NCI-H2196 treated with DMSO at 0.1 percent for 48 hours (cell line): ENCODE measurements around the gene FRMD4B.

Source experiments
- DNase-seq: peaks from one replicate; lab custom pipeline; 2025; ENCODE audit not compliant: unreplicated experiment; lab: John Stamatoyannopoulos, UW

Gene FRMD4B

DNA sequence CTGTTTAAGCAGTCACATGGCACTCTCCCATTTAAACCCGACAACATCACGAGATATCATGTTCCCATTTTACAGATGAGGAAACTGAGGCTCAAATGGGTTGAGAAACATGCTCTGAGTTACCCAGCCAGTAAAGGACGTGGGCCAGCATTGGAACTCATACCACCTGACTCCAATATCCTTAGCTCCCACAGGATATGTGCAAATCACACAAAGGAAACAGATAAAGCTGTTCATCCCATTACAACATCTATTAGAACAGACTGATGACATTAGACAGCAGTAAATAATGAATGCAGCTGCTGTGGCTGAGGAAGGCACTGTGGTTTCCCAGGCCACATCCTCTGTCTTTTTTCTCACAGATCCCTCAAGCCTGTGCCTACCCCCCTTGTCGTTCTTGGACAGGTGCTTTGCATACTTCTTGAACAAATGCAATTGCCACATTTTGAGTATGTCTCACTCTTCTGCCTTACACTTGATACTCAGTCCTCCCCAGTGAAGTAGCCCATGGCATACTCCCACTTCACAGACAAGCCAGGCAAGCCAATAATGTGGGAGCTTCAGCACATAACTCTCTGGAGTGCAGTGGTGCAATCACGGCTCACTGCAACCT, 17.7 kb downstream of the FRMD4B start:
- DNase-seq, result no peak

DNA sequence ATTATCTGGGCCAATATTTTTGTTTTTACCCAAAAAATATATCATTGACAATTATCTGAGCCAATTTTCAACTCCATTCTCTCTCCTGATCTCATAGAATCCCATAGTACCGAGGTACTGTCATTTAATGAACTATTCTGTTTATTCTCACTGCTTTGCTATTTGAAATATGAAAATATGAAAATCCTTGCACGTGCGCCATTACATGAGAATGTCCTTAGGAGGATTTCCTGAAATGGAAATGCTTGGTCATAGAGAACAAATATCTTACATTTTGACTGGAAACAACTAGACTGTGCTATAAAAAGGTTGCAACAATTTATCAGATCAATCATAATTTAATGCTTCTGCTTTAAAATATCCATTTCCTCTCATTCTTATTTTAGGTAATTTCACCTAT, 18.3 kb downstream of the FRMD4B start:
- DNase-seq, result no peak

DNA sequence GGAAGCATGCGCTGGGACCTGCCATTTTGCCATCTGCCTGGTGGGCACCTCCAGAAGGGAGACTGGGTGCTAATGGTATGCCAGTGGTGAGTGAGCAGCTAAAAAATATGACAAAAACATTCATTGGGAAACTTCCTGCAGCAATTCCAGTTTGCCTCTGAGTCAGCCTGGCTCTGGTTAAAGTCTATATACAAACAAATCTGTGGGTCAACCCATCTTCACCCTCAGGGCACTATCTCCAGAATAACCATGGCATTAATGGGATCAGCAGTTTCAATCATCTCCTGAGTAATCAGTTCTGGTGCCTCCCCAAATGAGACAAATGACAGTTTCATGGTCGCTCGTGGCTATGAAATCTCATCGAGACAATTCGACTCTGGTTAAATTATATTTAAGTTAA, 21.5 kb downstream of the FRMD4B start:
- no peak for DNase-seq

DNA sequence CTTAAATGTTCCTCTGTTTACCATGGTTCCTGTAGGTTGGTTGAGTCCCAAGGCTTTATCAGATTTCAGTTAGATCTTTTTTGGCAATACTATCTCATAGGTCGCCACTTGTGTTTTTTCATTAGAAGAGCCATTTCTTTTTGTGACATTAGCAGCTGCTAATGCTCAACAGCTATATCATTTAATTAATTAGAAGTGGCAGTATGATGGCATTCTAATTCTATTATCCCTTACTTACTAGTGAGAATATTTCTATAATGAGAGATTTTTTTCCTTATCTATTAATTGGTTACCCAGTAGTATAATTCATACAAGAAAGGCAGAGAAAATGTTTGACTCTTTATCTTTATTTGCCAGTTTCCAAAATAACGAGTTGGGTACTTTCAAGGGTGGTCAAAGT, 25.2 kb downstream of the FRMD4B start:
- DNase-seq, result no peak

DNA sequence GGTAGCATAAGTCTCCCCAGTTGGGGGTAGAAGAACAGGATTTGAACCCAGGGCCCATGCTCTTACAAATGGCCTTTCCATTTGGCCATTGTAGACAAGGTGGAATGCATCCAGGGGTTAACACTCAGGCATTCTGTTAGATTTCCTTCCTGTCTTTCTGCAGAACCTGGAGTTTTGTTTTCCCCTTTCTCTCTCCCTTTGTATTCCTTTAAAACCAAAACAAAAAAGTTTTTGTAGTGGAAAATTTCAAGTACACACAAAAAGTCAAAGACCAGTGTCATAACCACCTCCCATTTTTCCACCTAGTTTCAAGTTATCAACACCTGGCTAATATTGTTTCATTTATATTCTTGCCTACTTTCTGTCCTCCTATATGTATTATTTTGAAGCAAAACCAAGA, 26.0 kb downstream of the FRMD4B start:
- no peak for DNase-seq

DNA sequence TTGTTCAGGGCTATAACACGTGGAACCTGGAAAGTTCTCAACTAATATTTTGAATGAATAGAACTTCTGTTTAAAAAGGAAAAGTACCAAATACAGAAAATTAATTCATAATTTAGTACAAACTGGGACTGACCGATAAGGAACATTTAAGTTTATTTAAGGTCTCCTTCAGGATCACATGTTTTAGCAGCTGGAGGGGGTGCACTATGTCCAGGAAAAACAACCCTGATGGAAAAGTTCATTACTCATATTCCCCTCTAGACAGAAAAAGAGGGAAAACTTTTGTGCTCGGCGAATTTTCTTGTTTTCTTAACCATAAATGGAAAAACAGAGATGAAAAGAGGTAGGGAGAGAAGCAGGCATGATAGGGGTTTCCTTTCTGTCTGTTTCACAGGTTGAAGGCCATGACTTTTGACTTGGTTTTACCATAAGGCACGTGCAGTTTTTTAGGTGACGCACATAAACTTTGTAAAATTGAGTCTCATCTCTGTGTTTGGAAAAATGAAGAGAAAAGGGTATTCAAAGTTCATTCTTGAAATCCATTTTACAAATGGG, 26.5 kb downstream of the FRMD4B start:
- DNase-seq, result no peak

DNA sequence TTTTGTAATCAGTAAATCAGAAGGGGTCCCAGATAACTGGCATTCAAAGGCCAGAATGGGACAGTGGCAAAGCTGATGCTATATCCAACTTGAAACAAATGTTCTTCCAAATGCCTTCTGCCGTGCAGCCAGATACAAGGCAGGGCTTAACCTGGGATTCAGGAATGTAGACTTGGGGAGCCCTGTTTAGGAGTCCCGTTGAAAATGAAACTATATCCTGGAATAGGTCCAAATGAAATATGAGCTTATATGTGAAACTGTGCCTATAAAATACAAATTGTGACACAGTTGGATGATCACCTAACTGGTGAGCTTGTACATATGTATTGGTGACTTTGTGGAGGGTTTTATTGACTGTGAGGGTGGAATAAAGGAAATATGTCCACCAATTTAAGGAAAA, 28.7 kb downstream of the FRMD4B start:
- DNase-seq, result no peak

DNA sequence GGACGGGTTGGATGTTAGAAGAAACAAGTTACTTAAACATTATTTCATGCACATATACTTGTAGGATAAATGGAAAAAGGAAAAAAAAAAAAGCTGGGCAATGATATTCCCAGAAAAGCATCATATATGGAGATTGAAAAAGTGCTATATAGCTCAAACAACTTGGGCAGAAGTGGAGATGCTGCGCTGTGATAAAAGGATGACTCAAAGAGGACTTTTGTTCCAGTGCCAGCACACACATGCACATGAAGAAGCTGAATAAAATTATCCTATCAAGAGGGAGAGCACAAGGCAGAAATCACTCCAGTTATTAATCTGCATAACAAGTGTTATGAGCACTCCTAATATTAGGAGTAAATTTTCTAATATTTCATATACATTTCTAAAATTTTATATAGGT, 30.9 kb downstream of the FRMD4B start:
- DNase-seq, result no peak

DNA sequence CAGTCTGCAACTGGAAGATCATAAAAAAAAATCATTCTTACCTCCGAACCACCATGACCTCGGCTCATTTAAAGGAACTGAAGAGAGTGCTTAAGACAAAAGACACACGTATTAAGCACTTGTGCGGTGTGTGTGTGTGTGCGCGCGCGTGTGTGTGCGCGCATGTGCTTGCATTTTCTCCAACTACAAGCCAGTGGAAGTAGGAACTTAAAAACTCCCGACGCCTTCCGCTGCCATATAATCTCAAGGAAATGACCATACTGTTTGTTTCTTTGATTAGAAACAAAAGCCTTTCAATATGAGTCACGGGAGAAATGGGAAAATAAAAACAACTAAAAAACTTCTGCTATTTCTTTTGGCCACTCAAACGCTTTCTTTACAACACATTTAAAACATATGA, 32.4 kb downstream of the FRMD4B start:
- DNase-seq, result no peak

DNA sequence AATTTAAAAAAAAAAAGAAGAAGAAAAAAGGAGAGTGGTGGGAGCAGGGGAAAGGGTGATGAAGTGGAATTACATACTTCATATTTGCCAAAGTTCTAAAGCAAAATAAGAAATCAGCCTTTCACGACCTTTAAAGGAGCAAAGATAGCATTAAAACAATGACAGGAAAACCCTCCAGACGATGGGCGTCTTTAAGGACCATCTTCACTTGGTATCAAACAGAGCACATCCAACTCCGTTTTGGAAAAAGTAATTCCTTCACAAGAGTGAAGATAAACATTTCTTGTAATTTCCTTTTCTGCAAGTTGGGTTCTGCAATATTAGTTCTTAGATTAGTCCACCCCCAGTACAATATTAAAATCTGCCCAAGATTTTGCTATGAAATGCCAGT, 32.8 kb downstream of the FRMD4B start:
- no peak for DNase-seq

DNA sequence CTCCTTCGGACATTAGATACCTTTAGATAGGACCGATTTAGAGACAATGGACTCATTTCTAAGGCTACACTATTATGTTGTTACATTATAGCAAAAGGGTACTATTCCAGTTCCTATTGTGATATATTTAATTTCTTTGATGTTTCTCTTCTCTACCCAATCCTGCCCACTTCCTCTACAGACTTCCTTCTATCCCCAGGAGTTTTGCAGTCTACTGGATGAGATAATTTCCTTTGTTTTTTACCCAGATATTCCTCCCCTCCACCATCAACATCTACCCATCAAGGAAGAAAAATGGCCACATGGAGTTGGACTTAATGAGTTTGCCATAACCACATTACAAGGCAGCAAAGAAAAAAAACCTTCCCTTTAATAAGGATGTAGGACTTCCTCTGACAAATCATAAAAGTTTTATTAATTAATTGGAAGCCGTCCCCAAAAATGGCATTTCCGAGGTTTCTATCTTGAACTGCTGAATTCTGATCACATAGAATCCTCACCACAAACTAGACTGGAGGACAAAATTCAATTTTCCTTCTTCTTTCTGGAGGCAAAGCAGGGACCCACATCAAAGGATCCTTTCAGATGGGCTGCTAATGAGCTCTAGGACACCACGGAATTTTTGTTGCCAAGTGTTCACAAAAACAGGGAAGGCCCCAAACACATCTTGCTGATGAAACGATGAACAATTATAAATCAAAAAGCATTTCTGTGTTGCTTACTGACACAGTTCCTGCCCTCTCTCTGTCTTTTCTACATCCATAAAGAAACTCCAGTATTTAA, 33.4 kb downstream of the FRMD4B start:
- no peak for DNase-seq

DNA sequence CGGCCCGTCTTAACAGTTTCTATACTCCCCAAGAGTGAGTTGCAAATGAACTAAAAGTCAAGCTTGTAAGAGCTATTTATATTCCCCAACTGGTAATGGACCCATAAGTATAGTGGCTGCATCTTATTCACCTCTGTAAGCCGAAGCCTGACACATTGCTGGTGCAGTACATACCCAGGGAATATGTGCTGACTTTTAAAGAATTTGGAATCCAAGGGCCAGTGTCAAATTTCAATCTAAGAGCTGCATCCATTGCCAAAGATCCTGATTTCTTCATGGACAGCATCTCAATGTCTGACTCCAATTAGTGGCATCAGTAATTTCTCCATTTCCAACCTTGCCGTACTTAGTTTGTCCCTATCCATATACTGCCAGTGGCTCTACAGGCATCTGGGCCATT, 42.0 kb downstream of the FRMD4B start:
- no peak for DNase-seq

DNA sequence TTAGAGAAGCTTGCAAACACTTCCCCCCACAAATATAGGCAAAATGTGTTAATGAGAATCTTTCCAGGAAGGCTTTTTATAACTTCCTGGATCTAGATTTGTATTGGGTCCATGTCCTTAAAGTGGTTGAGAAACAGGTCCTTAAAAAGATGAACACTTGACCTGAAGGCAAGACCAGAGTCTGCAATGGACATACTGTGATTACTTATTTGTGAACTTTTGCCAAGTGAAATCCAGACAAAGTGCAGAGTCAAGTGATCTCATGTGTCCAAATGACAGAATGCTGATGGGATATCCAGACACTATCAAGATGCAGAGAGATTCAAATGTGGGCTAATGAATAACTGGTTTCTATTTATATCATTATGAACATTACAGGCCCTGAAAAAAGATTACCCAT, 43.8 kb downstream of the FRMD4B start:
- no peak for DNase-seq

DNA sequence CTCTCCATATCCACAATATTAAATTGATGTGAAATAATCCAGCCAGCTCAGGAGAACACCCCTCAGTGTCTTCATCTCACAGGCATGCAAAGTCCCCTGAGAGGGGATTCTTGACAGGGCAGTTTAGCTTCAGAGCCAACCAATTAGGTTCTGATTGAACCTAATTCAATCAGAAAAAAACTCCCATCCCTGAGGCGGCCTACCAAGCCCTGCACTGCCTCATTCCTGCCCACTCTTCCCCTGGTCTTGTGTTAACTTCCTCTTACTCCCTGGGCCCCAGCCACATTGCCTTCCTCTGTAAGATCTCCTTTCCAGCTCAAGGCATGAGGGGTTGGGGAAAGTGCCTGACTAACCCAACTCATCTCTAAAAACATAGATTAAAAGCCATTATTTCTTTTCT, 46.1 kb downstream of the FRMD4B start:
- DNase-seq, result no peak

DNA sequence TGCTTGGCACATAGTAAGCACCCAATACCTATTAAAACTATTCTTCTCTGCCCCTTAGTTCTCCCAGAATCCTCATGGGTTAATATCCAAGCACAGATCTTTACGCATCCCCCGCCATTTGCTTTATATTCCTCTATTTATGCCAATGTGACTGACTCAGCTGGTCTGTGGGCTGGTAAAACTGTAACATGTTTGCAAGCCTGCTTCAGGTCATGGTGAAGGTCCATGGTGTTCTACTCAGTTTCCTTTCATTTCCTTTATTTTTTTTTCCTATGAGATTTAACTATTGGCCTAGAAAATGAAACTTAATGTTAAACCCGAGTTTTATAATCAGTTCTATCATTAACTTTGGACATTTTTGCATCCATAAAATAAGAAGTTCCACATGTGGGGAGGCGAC, 47.0 kb downstream of the FRMD4B start:
- DNase-seq, result no peak

DNA sequence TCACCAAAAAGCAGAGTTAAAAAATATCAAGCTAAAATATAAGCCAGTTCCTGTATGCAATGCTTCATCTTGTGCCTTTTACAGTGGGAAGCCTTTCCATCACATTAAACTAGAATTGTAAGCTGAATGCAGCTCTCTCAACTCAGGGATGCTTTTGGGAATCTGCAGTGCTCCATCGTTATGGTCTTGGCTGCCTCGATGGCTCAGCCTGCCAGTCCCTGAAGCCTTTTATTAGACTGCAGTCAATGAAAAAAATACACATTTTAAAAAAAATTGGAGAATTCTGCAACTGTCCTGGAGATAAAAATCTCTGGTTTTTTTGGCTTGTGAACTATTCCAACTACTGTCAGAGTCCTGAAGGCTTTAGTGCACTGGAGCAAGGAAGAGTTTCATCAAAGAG, 53.0 kb downstream of the FRMD4B start:
- DNase-seq, result no peak

DNA sequence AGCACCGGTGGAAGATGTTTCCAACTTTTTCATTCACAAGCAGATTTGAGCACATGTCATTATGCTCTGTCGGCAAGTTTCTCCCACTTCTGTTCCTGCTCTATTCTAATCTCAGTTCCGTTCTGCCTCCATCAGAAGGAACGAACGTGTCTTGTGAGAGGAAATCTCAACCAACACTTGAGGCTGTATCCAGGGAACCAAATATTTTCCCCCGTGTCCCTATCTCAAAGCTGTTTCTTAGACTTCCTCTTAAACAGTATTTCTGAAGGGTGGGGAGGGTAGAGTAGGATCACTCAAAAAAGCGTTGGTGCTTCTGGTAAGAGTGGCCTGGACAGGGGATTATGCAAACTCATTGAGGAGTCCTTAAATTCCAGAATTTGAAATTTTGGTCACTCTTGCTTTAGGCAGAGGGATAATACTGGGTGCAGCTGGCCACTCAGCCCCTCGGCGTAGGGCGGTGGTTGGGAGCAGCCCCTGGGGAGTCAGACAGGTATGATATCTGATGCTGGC, 54.9 kb downstream of the FRMD4B start:
- DNase-seq, result no peak

DNA sequence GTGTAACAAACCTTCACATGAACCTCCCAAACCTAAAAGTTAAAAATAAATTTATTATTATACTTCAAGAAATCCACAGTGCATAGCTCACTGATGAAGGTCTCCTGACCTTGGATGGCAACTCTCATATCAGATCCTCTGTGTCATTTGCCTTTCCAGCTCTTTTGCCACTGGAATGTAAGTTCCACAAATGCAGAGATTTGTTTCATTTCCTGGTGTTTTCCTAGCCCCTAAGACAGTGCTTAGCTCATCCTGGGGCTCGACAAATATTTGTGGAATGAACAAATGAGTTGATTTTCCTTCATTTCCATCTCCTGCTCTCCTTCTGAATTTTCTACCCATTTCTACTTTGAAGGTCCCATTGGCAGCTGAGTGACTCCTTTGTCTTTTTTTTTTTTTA, 56.0 kb downstream of the FRMD4B start:
- DNase-seq, result no peak

DNA sequence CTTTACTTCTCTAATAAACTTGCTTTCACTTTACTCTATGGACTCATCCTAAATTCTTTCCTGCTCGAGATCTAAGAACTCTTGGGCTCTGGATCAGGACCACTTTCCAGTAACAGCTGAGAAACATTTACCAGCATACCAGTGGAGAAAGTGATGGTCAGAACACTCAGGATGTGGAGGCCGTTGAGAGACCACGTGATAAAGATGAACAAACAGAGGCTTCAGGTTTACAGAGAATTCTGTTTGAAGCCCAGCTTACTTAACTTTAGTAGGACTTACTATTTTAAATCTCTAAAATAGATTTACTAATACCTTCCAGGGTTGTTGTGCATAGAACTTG, 57.0 kb downstream of the FRMD4B start:
- no peak for DNase-seq

DNA sequence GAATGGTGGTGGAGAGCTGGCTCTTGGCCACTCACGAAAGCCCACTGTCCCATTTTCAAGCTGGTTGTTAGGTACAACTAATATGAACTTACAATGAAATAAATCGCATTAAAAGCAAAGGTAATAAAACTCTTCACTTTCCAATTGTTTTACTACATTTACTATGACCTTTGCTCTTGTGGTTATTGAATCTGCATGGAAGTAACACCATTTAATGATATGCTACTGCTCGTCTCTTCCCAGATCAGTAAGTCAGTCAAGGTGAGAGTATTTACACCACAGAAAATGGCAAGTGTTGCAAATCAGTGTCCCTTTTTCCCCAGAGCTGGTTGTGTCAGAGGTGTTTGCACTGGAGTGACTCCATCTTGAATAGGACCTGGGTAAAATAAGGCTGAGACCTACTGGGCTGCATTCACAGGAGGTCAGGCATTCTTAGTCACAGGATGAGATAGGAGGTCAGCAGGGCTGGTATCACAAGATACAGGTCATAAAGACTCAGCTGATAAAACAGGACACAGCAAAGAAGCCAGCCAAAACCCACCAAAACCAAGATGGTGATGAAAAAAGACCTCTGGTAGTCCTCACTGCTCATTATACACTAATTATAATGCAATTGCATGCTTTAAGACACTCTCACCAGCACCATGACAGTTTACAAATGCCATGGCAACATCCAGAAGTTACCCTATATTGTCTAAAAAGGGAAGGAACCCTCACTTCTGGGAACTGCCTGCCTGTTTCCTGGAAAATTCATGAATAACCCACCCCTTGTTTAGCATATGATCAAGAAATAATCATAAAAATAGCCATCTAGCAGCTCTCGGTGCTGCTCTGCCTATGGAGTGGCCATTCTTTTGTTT, 57.6 kb downstream of the FRMD4B start:
- DNase-seq, result no peak

DNA sequence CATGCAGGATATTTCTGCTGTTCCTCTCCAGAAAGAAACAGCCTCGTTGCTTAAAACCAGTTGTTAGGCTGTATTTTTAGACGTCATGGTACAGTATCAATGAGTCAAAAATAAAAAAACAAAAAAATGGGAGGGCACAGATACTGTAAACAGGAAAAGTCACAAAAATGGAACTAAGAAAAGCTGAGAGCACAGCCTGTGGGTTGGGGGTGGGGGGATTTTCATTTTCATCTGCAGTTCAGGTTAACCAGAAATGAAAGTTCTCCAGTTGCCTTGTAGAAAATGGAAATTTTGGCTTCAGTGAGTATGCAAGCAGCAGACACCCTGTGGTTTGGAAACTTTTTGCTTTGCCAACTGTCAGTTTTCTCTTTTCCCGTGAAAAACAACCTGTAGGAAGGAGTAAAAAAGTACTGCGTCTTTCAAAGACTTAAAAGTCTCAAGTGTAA, 59.0 kb downstream of the FRMD4B start:
- DNase-seq, result no peak

DNA sequence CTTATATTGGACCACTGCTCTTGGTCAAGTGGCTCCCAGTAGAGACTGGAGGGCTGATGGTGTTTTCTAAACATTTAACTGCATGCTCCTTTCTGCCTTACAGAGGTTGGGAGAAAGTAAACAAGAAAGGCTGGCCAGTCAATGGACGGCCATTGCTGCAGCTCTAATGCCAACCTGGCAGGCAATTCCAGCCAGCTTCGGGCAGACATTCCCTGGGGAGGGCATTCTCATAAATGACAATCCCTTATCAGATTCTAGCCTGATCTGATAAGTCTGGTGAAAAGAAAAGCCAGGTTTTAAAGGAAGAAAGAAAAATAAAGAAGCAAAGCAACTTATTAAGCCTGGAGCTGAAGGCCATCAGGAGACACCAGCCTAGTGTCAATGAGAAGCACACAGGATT, 60.7 kb downstream of the FRMD4B start:
- DNase-seq, result no peak
